Measurements from ENCODE around the gene ABLIM2. TPM values are rescaled to one million over a fixed set of nuclear protein-coding genes. Genes with fewer than 3 reads are reported as not detected.

Gene ABLIM2
- total and polyA plus RNA-seq, 10 of the 15 experiments (the other 5 are each of a cell fraction or from before 2014, with no cell fraction given), result 0.03 to 0.15 (median 0.05) TPM; not detected in 7

GRCh38 chr4:8084031-8084660 lies 74.5 kb downstream of the ABLIM2 start:
- Histone ChIP-seq H3K4me1 (ENCODE audit: control insufficient read depth, insufficient read depth, low read length) (no peaks in the 10 kb centered on the region), H2AFZ (ENCODE audit: control insufficient read depth, low read depth, low read length) (no peak overlapping the region), H3K4me3 (no peak overlapping the region), H3K9me3 (replicated peaks; ENCODE audit: control insufficient read depth, insufficient read depth, low read length) (no peaks in the 10 kb centered on the region), H3K9ac (ENCODE audit: control insufficient read depth, insufficient read depth, low read length) (no peak overlapping the region), H3K27ac (ENCODE audit: control insufficient read depth, insufficient read depth) (no peak overlapping the region), H3K4me2 (ENCODE audit: control insufficient read depth, insufficient read depth) (no peak overlapping the region), H3K79me2 (ENCODE audit: control insufficient read depth, insufficient read depth, low read length) (no peaks in the 10 kb centered on the region), H3K27me3 (replicated peaks in 1 of 2; ENCODE audit: control insufficient read depth in 2 of 2, insufficient read depth in 2 of 2, low read length in 1 of 2) (no peaks in the 10 kb centered on the region; a peak in 2 of 4 replicates), H4K20me1 (ENCODE audit: control insufficient read depth, insufficient read depth) (no peaks in the 10 kb centered on the region), H3K36me3 (ENCODE audit: control insufficient read depth in 2 of 2, insufficient read depth in 2 of 2, low read length in 1 of 2) (no peaks in the 10 kb centered on the region)
- no TSS peak for BruUV-seq (replicated peaks)
- WGBS (ENCODE audit: insufficient coverage, insufficient replicate concordance, low lambda C conversion rate, missing lambda C conversion rate), result 16% methylated on average over 17 of the region's 17 CpGs
- FAIRE-seq (no peak), DNase-seq (ENCODE audit: low read depth, low spot score) (no peak), ATAC-seq (no peak)
- in situ Hi-C loops (cut with MboI), result no loop called here
- RAD21 ChIA-PET (ENCODE audit: unreplicated experiment), result no interaction called here
- TF ChIP-seq PRDM15 (CRISPR knock-in tag; IDR thresholded peaks at IDR 0.05), result no peak
- TF ChIP-seq CREB1 (IDR thresholded peaks at IDR 0.05; ENCODE audit: low read depth), result no peak
- TF ChIP-seq HDAC2 (IDR thresholded peaks at IDR 0.05), result no peak
- TF ChIP-seq CHD4 (IDR thresholded peaks at IDR 0.05), result no peak
- no peak for TF ChIP-seq MYB (IDR thresholded peaks at IDR 0.05; ENCODE audit: borderline replicate concordance, low read depth, low read length)
- TF ChIP-seq NKRF (conservative IDR thresholded peaks at IDR 0.05), result no peak
- no peak for TF ChIP-seq TCF12 (IDR thresholded peaks at IDR 0.05; ENCODE audit: low read depth, low read length)
- TF ChIP-seq IRF4 (IDR thresholded peaks at IDR 0.05; ENCODE audit: low read depth, low read length), result no peak
- no peak for TF ChIP-seq IRF5 (IDR thresholded peaks at IDR 0.05; ENCODE audit: borderline replicate concordance)
- TF ChIP-seq ZNF622 (IDR thresholded peaks at IDR 0.05), result no peak
- no peak for TF ChIP-seq FOXM1 (IDR thresholded peaks at IDR 0.05; ENCODE audit: low read depth, low read length)
- no peak for TF ChIP-seq E2F4 (IDR thresholded peaks at IDR 0.05; ENCODE audit: low read depth, low read length)
- SMC1A ChIA-PET (ENCODE audit: uncharacterized antibody, unreplicated experiment), result no interaction called here
- POLR2A ChIA-PET, result interaction anchor here (0.5 kb wide), 1 partner anchor 10 kb away, joined by 5 read pairs; no protein-coding TSS in a partner anchor
- intact Hi-C loops (cut with micrococcal nuclease; ENCODE audit: unreplicated experiment), result no loop called here
- CTCF ChIA-PET, result no interaction called here
